Left renal pelvis (tissue), 4 donors: ENCODE results near the gene UBE3B. TPM values are rescaled to one million over a fixed set of nuclear protein-coding genes. Genes with fewer than 3 reads are reported as not detected.

Source experiments
- polyA plus RNA-seq, 4 donors: library from polyadenylated mRNA; unstranded; fragments of 120-200 nt; gene quantifications; one replicate each; pipeline ENCODE4 v1.2.1, GENCODE V29; 2013; ENCODE audit not compliant: insufficient read length in 4 of 4

The UBE3B gene
- polyA plus RNA-seq, 4 donors: 24.6 to 37.0 (median 29.6) TPM

Other genes starting within 250 kb of the UBE3B start
- gene FOXN4, start 168.3 kb upstream of the UBE3B start, polyA plus RNA-seq: 1 to 10 TPM in 3 of 4 donors, under 1 TPM in 1; 0.92 to 3.5 (median 1.5) TPM
- 1 to 10 TPM in 1 of 4 donors, under 1 TPM in 3; 0.30 to 2.0 (median 0.93) TPM for gene MYO1H, start 129.7 kb upstream of the UBE3B start, polyA plus RNA-seq
- gene KCTD10, start 334 bp upstream of the UBE3B start, polyA plus RNA-seq: 10 to 100 TPM; 47.0 to 53.8 (median 49.3) TPM
- 10 to 100 TPM; 21.2 to 40.3 (median 32.9) TPM for gene MMAB, start 95.9 kb downstream of the UBE3B start, polyA plus RNA-seq
- 10 to 100 TPM; 12.5 to 22.0 (median 19.1) TPM for gene MVK, start 96.2 kb downstream of the UBE3B start, polyA plus RNA-seq
- gene FAM222A, start 236.2 kb downstream of the UBE3B start, polyA plus RNA-seq: 10 to 100 TPM in 1 of 4 donors, 1 to 10 TPM in 3; 2.1 to 10.1 (median 6.5) TPM